RWPE2 (cell line): ENCODE measurements around the gene NSD1.

Source experiments
- ATAC-seq: fragments of 200-7000 bp; cut with Tn5 transposase; 3 replicates; pipeline ENCODE4 v1.9.1; 2021; ENCODE audit warnings: low read depth
- DNase-seq: peaks from one replicate; pipeline ENCODE4 v3.0.0-alpha.2; 2020; ENCODE audit warnings: low spot score
- H3K27ac ChIP-seq: fragments of 450-650 bp; 2 replicates; pipeline ENCODE4 v1.5.1; 2017; ENCODE audit warnings: mild to moderate bottlenecking; ENCODE audit not compliant: poor library complexity, severe bottlenecking
- H3K27me3 ChIP-seq: fragments of 250-450 bp; sonication (Bioruptor Pico); 2 replicates; pipeline ENCODE4 v1.5.1; 2021; ENCODE audit warnings: mild to moderate bottlenecking, moderate library complexity; ENCODE audit not compliant: insufficient read depth, poor library complexity, severe bottlenecking
- H3K36me3 ChIP-seq: fragments of 250-450 bp; sonication (Bioruptor Pico); 2 replicates; pipeline ENCODE4 v1.5.1; 2020; ENCODE audit warnings: low read depth, mild to moderate bottlenecking, moderate library complexity
- H3K4me1 ChIP-seq: fragments of 250-450 bp; sonication (Bioruptor Pico); 2 replicates; pipeline ENCODE4 v1.5.1; 2021; ENCODE audit warnings: mild to moderate bottlenecking, moderate library complexity; ENCODE audit not compliant: insufficient read depth, poor library complexity, severe bottlenecking
- H3K4me3 ChIP-seq: fragments of 250-450 bp; sonication (Bioruptor Pico); 2 replicates; pipeline ENCODE4 v1.5.1; 2021; ENCODE audit warnings: mild to moderate bottlenecking, moderate library complexity; ENCODE audit not compliant: severe bottlenecking
- H3K9me3 ChIP-seq: fragments of 250-450 bp; sonication (Bioruptor Pico); 2 replicates; pipeline ENCODE4 v1.5.1; 2021; ENCODE audit warnings: mild to moderate bottlenecking, moderate library complexity; ENCODE audit not compliant: severe bottlenecking
- TF ChIP-seq, protein P1 (sequence below): fragments of 450-650 bp; IDR thresholded peaks from one replicate; pipeline ENCODE4 v1.5.1; 2017; ENCODE audit warnings: mild to moderate bottlenecking, moderate library complexity; ENCODE audit not compliant: poor library complexity, severe bottlenecking

The NSD1 gene

DNA sequence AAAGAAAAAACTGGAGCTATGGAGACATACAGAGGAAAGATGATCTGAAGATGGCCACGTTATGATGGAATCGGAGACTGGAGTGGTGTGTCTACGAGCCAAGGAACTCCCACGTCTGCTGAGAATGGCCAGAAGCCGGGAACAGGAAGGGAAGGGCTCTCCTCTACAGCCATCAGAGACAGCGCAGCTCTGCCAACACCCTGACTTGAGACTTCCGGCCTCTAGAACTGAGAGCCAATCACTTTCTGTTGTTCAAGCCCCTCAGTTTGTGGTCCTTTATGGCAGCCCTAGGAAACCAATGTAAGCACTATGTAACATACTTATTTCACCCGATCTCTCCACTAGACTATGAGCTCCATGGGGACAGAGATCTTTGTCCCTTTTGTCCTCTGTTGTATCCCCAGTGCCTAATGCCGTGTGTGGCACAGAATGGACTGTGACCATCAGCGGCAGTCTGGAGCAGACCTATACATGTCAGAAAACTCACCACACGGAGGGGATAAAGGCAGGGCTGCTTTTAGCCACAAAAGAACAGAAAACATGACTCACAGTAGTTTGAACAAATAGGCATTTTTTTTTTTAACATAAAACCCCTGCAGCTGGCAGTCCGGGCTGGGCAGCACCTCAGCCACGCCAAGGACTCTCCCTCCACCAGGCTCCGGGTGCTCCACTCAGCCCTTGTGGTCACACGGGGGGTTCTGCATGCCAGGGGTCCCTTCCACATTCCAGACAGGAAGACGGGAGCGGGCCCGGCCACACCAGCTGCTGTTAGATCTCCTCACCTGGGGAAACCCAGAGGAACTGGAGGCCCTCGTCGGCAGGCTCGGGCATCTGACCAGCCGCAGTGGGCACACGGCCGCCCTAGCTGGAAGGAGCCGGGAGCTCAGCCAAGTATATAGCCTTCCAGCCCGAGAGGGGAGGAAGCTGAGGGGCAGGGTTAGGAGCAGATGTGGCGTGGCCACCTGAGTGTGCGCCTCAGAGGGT, 194.3 kb downstream of the NSD1 start:
- Histone ChIP-seq H3K27ac (peak overlapping the region; percentile 21), H3K4me3 (no peak overlapping the region), H3K4me1 (peaks cover 11% of the 10 kb centered on the region), H3K27me3 (no peaks in the 10 kb centered on the region), H3K9me3 (no peaks in the 10 kb centered on the region), H3K36me3 (peaks cover 35% of the 10 kb centered on the region)
- peak; percentile 66 for ATAC-seq
- DNase-seq: no peak
- TF ChIP-seq, protein P1, sequence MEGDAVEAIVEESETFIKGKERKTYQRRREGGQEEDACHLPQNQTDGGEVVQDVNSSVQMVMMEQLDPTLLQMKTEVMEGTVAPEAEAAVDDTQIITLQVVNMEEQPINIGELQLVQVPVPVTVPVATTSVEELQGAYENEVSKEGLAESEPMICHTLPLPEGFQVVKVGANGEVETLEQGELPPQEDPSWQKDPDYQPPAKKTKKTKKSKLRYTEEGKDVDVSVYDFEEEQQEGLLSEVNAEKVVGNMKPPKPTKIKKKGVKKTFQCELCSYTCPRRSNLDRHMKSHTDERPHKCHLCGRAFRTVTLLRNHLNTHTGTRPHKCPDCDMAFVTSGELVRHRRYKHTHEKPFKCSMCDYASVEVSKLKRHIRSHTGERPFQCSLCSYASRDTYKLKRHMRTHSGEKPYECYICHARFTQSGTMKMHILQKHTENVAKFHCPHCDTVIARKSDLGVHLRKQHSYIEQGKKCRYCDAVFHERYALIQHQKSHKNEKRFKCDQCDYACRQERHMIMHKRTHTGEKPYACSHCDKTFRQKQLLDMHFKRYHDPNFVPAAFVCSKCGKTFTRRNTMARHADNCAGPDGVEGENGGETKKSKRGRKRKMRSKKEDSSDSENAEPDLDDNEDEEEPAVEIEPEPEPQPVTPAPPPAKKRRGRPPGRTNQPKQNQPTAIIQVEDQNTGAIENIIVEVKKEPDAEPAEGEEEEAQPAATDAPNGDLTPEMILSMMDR: no peak

DNA sequence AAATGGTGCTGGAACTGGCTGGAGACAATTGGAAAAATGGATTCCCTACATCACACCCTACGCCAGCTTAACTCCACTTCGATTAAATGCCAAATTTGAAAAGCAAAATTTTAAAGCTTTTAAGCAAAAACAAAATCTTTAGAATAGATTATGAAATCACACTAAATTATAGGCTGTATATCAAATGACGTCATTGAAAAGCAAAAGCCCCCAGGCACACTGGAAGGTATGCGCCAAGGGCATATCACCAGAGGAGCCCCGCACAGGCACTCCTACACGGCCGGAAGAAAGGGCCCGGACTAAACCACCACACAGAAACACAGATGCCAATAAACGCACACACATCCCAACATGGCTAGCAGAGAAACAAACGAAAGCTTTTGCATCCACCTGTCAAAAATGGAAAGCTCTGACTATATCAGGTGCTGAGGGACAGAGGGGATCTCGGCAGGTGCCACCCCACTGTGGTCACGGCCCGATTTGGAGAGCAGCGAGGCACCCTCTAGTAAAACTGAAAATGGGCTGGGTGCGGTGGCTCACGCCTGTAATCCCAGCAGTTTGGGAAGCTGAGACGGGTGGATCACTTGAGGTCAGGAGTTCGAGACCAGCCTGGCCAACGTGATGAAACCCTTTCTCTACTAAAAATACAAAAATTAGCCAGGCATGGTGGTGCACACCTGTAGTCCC, 195.1 kb downstream of the NSD1 start:
- no peak overlapping the region for H3K4me3 ChIP-seq
- peak overlapping the region; percentile 21 for H3K27ac ChIP-seq
- peaks cover 11% of the 10 kb centered on the region for H3K4me1 ChIP-seq
- no peaks in the 10 kb centered on the region for H3K27me3 ChIP-seq
- no peak for ATAC-seq
- H3K9me3 ChIP-seq: no peaks in the 10 kb centered on the region
- TF ChIP-seq, protein P1: no peak
- H3K36me3 ChIP-seq: peaks cover 42% of the 10 kb centered on the region
- no peak for DNase-seq

GRCh38 chr5:177329883-177330282, 196.3 kb downstream of the NSD1 start:
- no peak for DNase-seq
- peaks cover 54% of the 10 kb centered on the region for H3K36me3 ChIP-seq
- ATAC-seq: no peak
- no peak overlapping the region for H3K27ac ChIP-seq
- TF ChIP-seq, protein P1: no peak
- peaks cover 11% of the 10 kb centered on the region for H3K4me1 ChIP-seq
- no peak overlapping the region for H3K4me3 ChIP-seq
- H3K9me3 ChIP-seq: no peaks in the 10 kb centered on the region
- H3K27me3 ChIP-seq: no peaks in the 10 kb centered on the region

- peaks cover 10% of the 10 kb centered on the region for H3K4me1 ChIP-seq
- no peaks in the 10 kb centered on the region for H3K27me3 ChIP-seq
- no peak overlapping the region for H3K4me3 ChIP-seq
- no peak for ATAC-seq
- H3K36me3 ChIP-seq: peaks cover 68% of the 10 kb centered on the region
- TF ChIP-seq, protein P1: no peak
- H3K9me3 ChIP-seq: no peaks in the 10 kb centered on the region
- no peak overlapping the region for H3K27ac ChIP-seq
- DNase-seq: no peak
These were observed 197.6 kb downstream of the NSD1 start for GRCh38 chr5:177330991-177331842.
